Common myeloid progenitor, CD34-positive (primary cell): ENCODE data around the gene TGM4.
A peak's percentile ranks its signal among the peaks of the same experiment; 100 is the strongest.

Source experiments
- CTCF ChIA-PET: fragments of 350-600 bp; sonication (Branson Sonifier 250); formaldehyde crosslinking; loops from one replicate; lab custom pipeline; 2021; ENCODE audit warnings: antibody characterized with exemption; lab: Charles Lee
- POLR2A ChIA-PET: fragments of 350-600 bp; sonication (Branson Sonifier 250); formaldehyde crosslinking; loops from one replicate; lab custom pipeline; 2021; ENCODE audit warnings: antibody characterized with exemption; lab: Charles Lee
- DNase-seq, 3 donors: peaks; one replicate each; pipeline versions ENCODE4 v3.0.0 to v3.0.0-alpha.2; 2013
- H3K27ac ChIP-seq, 2 experiments: 1 replicate in 1 of 2; 2 replicates in 1 of 2; pipeline ENCODE4 v1.7.0; 2013; ENCODE audit warnings: inconsistent platforms in 2 of 2, low read length in 2 of 2, mild to moderate bottlenecking in 2 of 2, low read depth in 1 of 2, moderate library complexity in 1 of 2; ENCODE audit not compliant: severe bottlenecking in 2 of 2, insufficient read depth in 1 of 2, poor library complexity in 1 of 2
- H3K27me3 ChIP-seq, 5 experiments: replicated peaks in 2 of 5; 1 replicate in 3 of 5; 2 replicates in 2 of 5; pipeline versions ENCODE4 v1.6.1 to v1.7.0; 2013; ENCODE audit warnings: low read length in 4 of 5, mild to moderate bottlenecking in 2 of 5, moderate library complexity in 2 of 5, inconsistent platforms in 1 of 5; ENCODE audit not compliant: insufficient read depth in 5 of 5, control insufficient read depth in 4 of 5
- H3K36me3 ChIP-seq, 4 experiments: 1 replicate in 2 of 4; 2 replicates in 2 of 4; pipeline versions ENCODE4 v1.6.1 to v1.7.0; 2013; ENCODE audit warnings: low read length in 3 of 4, control low read depth in 1 of 4, mild to moderate bottlenecking in 1 of 4; ENCODE audit not compliant: control insufficient read depth in 4 of 4, insufficient read depth in 4 of 4
- H3K4me1 ChIP-seq, 4 experiments: 1 replicate in 3 of 4; 2 replicates in 1 of 4; pipeline versions ENCODE4 v1.6.1 to v1.7.1; 2013; ENCODE audit warnings: low read length in 3 of 4, mild to moderate bottlenecking in 3 of 4, control low read depth in 1 of 4, inconsistent platforms in 1 of 4, moderate library complexity in 1 of 4; ENCODE audit not compliant: control insufficient read depth in 4 of 4, insufficient read depth in 4 of 4; ENCODE audit errors: control extremely low read depth in 1 of 4
- H3K4me3 ChIP-seq, 7 experiments: 1 replicate in 4 of 7; 2 replicates in 3 of 7; pipeline versions ENCODE4 v1.5.1 to v1.7.0; 2013; ENCODE audit warnings: mild to moderate bottlenecking in 7 of 7, low read length in 6 of 7, moderate library complexity in 6 of 7, inconsistent platforms in 2 of 7, low read depth in 2 of 7, control low read depth in 1 of 7; ENCODE audit not compliant: insufficient read depth in 4 of 7, control insufficient read depth in 1 of 7; ENCODE audit errors: extremely low read depth in 1 of 7
- H3K9me3 ChIP-seq, 5 experiments: 1 replicate in 4 of 5; 2 replicates in 1 of 5; pipeline versions ENCODE4 v1.6.1 to v1.7.1; 2013; ENCODE audit warnings: low read length in 4 of 5, mild to moderate bottlenecking in 2 of 5, inconsistent platforms in 1 of 5, low read depth in 1 of 5, moderate library complexity in 1 of 5; ENCODE audit not compliant: control insufficient read depth in 4 of 5, insufficient read depth in 2 of 5; ENCODE audit errors: control extremely low read depth in 1 of 5
- WGBS: methylation state at CpG from one replicate; pipeline ENCODE4 v1.1.5; 2013; ENCODE audit not compliant: insufficient coverage; 5-methylcytosine and 5-hydroxymethylcytosine counted together

TGM4 gene

DNA sequence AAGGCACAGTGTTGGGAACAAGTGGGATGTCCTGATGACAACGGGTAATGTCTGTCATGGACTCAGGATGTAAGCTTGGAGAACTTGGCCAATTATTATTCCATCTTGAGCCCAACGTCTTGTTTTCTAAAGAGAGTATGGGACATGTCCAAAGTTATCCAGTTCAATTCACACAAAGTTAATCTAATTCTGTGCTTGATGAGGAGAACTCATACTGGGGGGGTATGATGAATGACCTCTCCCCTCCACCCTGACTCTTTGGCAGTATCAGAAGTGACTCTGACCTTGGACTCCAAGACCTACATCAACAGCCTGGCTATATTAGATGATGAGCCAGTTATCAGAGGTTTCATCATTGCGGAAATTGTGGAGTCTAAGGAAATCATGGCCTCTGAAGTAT, 36.3 kb downstream of the TGM4 start:
- Histone ChIP-seq H3K9me3 (peaks cover 1 to 31% (median 13%) of the 10 kb centered on the region in 5 experiments), H3K36me3 (no peaks in the 10 kb centered on the region), H3K4me1 (no peaks in the 10 kb centered on the region), H3K4me3 (no peak overlapping the region), H3K27ac (no peak overlapping the region), H3K27me3 (peaks cover 0 to 7% (median 2%) of the 10 kb centered on the region in 5 experiments)
- ChIA-PET CTCF (interaction anchor here (4.0 kb wide), 1 partner anchor 377 kb away, joined by 26 read pairs; no protein-coding TSS in a partner anchor), POLR2A (no interaction called here)
- no peak for DNase-seq
- 92% methylated on average over 1 of the region's 3 CpGs for WGBS

DNA sequence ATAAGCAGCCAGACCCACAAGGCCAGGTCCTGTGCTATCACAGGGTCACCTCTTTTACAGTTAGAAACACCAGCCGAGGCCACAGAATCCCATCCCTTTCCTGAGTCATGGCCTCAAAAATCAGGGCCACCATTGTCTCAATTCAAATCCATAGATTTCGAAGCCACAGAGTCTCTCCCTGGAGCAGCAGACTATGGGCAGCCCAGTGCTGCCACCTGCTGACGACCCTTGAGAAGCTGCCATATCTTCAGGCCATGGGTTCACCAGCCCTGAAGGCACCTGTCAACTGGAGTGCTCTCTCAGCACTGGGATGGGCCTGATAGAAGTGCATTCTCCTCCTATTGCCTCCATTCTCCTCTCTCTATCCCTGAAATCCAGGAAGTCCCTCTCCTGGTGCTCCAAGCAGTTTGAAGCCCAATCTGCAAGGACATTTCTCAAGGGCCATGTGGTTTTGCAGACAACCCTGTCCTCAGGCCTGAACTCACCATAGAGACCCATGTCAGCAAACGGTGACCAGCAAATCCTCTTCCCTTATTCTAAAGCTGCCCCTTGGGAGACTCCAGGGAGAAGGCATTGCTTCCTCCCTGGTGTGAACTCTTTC, 39.6 kb downstream of the TGM4 start:
- WGBS = 14% methylated on average over 4 of the region's 4 CpGs
- H3K4me3 ChIP-seq = no peak overlapping the region
- H3K4me1 ChIP-seq = no peaks in the 10 kb centered on the region
- peaks cover 0 to 10% (median 5%) of the 10 kb centered on the region in 5 experiments for H3K9me3 ChIP-seq
- peaks cover 0 to 4% (median 3%) of the 10 kb centered on the region in 4 experiments for H3K36me3 ChIP-seq
- no peak overlapping the region for H3K27ac ChIP-seq
- H3K27me3 ChIP-seq = peaks cover 0 to 6% (median 2%) of the 10 kb centered on the region in 5 experiments
- CTCF ChIA-PET = interaction anchor here (0.6 to 4.0 kb wide), 20 partner anchors 8 to 592 kb away, joined by 3 to 26 read pairs (median 4); no protein-coding TSS in a partner anchor
- DNase-seq = peak; percentile 55 to 77 (median 66)
- POLR2A ChIA-PET = no interaction called here

DNA sequence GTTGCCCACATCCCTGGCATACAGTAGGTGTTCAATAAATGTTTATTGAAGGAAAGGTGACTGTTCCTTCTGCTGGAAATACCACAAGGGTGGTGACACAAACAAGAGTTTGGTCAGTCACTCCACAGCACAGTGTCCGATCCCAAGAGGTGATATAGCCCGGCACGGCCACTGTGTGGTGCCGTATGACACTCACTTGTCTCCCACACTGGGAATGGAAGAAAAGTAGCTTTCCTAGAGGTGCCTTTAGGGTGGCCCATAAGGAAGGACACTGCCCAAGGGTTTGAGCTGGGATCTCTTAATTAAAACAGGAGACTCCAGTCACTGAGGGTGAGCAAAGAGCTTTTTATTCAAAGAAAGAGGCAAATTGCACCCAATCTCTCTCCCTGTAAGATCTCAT, 40.5 kb downstream of the TGM4 start:
- H3K36me3 ChIP-seq = peaks cover 0 to 4% (median 3%) of the 10 kb centered on the region in 4 experiments
- DNase-seq = no peak

DNA sequence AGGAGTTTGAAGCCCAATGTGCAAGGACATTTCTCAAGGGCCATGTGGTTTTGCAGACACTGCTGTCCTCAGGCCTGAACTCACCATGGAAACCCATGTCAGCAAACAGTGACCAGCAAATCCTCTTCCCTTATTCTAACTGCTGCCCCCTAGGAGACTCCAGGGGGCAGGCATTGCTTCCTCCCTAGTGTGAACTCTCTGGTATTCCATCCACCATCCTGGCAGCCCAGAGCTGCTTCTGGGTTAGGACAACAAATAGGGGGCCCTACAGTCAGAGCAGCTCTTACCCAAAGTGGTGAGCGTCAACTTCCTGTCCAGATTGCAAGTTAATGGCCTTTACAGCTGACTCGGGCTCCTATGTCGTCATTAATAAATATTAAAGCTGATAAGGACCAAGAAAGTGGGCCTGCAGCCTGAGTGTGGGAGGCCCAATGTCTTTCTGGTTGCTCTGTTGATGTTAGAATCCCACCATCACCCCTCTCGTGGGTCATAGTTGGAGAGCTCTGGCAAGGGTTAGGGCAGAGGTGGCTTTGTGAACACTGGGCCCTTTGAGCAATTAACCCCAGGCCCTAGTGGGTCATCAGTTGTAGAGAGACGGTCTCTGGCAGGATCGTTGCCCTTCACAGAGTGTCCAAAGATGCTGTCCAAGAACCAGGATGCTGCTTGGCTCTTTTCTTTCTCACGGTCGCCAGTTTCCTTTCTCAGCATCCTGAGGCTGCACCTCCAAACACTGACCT, 41.5 kb downstream of the TGM4 start:
- H3K27me3 ChIP-seq = no peaks in the 10 kb centered on the region
- CTCF ChIA-PET = interaction anchor here (1.1 to 4.0 kb wide), 6 partner anchors 8 to 383 kb away, joined by 3 to 21 read pairs (median 5); no protein-coding TSS in a partner anchor
- H3K36me3 ChIP-seq = peaks cover 0 to 11% (median 7%) of the 10 kb centered on the region in 4 experiments

More for the DNA sequence above, 40.5 kb downstream of the TGM4 start:
- Histone ChIP-seq H3K27me3 (peaks cover 0 to under 1% (median 0%) of the 10 kb centered on the region in 5 experiments), H3K4me3 (no peak overlapping the region), H3K4me1 (no peaks in the 10 kb centered on the region), H3K27ac (no peak overlapping the region), H3K9me3 (peaks cover 0 to 2% (median 0%) of the 10 kb centered on the region in 5 experiments)
- ChIA-PET CTCF (interaction anchor here (0.6 to 4.0 kb wide), 14 partner anchors 9 to 593 kb away, joined by 3 to 21 read pairs (median 5); no protein-coding TSS in a partner anchor), POLR2A (no interaction called here)
- whole genome bisulfite sequencing = 83% methylated on average over 4 of the region's 4 CpGs

DNA sequence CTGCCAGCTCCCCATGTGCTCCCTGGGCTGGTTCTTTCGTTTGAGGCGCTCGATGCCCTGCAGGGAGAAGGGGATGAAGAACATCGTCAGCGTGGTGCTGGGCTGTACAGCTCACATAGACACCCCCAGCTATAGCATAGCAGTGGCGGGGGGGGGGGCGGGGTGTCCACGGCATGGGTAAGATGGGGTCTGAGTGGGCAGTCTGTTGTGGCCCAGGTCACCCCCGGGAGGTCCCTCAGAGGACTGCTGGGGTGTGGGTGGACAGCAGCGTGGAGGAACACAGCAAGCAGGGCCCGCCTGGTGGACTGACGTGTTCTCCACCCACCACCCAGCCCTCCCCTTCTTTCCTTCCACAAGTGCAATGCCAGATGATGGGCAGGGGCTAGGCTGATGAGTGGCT, 43.7 kb downstream of the TGM4 start:
- Histone ChIP-seq H3K27me3 (no peaks in the 10 kb centered on the region), H3K4me1 (no peaks in the 10 kb centered on the region), H3K27ac (no peak overlapping the region), H3K4me3 (no peak overlapping the region), H3K36me3 (peaks cover 0 to 24% (median 14%) of the 10 kb centered on the region in 4 experiments), H3K9me3 (no peaks in the 10 kb centered on the region)
- CTCF ChIA-PET = interaction anchor here (1.2 kb wide), 1 partner anchor 10 kb away, joined by 4 read pairs; no protein-coding TSS in a partner anchor
- 100% methylated on average over 4 of the region's 12 CpGs for WGBS
- DNase-seq = no peak
- POLR2A ChIA-PET = no interaction called here

More for the DNA sequence above, 41.5 kb downstream of the TGM4 start:
- H3K27ac ChIP-seq = no peak overlapping the region
- H3K9me3 ChIP-seq = peaks cover 0 to under 1% (median 0%) of the 10 kb centered on the region in 5 experiments
- WGBS = 97% methylated on average over 8 of the region's 8 CpGs
- no peak overlapping the region for H3K4me3 ChIP-seq
- POLR2A ChIA-PET = no interaction called here
- peak in 2 of 3 donors; percentile 11 to 22 for DNase-seq
- no peaks in the 10 kb centered on the region for H3K4me1 ChIP-seq

DNA sequence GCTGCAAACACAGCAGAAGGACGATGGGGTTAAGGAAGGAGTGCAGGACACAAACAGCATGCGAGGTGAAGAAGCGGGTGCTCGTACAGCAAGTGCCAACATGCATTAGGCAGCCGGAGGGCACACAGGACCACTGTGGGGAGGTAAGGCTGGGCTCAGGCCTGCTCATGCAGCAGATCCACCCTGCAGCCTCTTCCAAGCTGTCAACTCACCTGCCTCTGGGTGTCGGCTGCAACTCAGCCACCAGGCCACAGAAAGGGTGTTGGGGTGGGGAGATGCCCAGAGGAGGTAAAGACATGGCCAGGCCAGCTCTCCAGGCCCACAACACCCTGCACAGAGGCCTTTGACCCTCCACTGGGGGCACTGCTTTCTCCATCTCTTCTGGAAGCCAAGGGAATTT, 44.2 kb downstream of the TGM4 start:
- ChIA-PET POLR2A (no interaction called here), CTCF (no interaction called here)
- no peak overlapping the region for H3K27ac ChIP-seq
- no peaks in the 10 kb centered on the region for H3K4me1 ChIP-seq
- WGBS = 97% methylated on average over 5 of the region's 6 CpGs
- no peaks in the 10 kb centered on the region for H3K9me3 ChIP-seq
- no peak overlapping the region for H3K4me3 ChIP-seq
- no peak for DNase-seq
- H3K27me3 ChIP-seq = no peaks in the 10 kb centered on the region
- H3K36me3 ChIP-seq = peaks cover 0 to 24% (median 14%) of the 10 kb centered on the region in 4 experiments
